Measurements from ENCODE around the gene ZNF23. TPM values are rescaled to one million over a fixed set of nuclear protein-coding genes. Genes with fewer than 3 reads are reported as not detected.

Gene ZNF23
- total RNA-seq, 2 experiments from 2014 or later: 10.4 to 11.1 TPM

DNA sequence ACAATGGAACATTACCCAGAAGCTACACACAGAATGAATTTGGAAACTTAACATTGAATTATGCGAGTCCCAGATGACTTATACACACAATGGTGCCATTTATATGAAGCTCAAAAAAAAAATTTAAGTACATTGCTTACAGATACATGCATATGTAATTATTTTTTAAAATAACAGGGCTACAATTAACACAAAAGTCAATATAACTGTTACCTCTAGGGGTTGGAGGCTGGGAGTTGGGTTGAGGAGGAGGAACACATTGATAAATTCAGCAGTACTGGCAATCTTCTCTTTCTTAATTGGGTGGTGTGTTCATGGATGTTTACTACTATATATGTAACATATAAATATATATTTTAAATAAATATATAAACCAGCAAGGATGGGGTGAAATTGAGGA lies 1.1 kb downstream of the ZNF23 start:
- intact Hi-C loops (cut with micrococcal nuclease): no loop called here
- Mint-ChIP-seq H3K27me3 (no peaks in the 10 kb centered on the region), H3K4me1 (ENCODE audit: low read depth) (peaks cover 22% of the 10 kb centered on the region), H3K4me3 (peak overlapping the region; percentile 80), H3K9me3 (no peaks in the 10 kb centered on the region), H3K27ac (peak overlapping the region; percentile 94), H3K36me3 (ENCODE audit: low read depth) (peaks cover 14% of the 10 kb centered on the region)
- ChIA-PET CTCF (interaction anchor here (0.8 to 5.1 kb wide), 3 partner anchors 18 to 38 kb away, joined by 3 to 23 read pairs (median 3); no protein-coding TSS in a partner anchor), POLR2A (no interaction called here)
- ATAC-seq (no peak), DNase-seq (no peak)
- TF ChIP-seq, protein P1, sequence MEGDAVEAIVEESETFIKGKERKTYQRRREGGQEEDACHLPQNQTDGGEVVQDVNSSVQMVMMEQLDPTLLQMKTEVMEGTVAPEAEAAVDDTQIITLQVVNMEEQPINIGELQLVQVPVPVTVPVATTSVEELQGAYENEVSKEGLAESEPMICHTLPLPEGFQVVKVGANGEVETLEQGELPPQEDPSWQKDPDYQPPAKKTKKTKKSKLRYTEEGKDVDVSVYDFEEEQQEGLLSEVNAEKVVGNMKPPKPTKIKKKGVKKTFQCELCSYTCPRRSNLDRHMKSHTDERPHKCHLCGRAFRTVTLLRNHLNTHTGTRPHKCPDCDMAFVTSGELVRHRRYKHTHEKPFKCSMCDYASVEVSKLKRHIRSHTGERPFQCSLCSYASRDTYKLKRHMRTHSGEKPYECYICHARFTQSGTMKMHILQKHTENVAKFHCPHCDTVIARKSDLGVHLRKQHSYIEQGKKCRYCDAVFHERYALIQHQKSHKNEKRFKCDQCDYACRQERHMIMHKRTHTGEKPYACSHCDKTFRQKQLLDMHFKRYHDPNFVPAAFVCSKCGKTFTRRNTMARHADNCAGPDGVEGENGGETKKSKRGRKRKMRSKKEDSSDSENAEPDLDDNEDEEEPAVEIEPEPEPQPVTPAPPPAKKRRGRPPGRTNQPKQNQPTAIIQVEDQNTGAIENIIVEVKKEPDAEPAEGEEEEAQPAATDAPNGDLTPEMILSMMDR (IDR thresholded peaks at IDR 0.05): no peak

DNA sequence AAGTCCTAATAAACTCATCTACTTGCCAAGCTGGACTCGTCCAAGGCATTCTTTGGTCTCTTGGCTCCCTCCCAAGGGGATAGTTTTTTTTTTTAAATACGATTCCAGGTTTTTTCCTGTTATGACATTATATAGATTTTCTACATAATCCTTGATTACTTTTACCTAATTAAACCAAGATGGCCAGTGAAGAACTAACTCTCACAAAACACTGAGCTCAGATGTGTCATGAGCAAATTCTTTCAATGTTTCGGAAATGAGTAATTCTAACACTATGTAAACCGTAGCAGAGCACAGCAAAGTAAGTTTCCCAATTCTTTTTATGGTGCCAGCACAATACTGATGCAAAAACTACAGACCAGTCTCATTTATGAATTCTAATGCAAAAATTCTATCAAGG lies 1.8 kb downstream of the ZNF23 start:
- Mint-ChIP-seq H3K9me3 (no peaks in the 10 kb centered on the region), H3K27me3 (no peaks in the 10 kb centered on the region), H3K27ac (no peak overlapping the region), H3K4me1 (ENCODE audit: low read depth) (peaks cover 22% of the 10 kb centered on the region), H3K36me3 (ENCODE audit: low read depth) (peaks cover 16% of the 10 kb centered on the region), H3K4me3 (peak overlapping the region; percentile 80)
- CTCF ChIA-PET: interaction anchor here (0.8 to 5.1 kb wide), 3 partner anchors 19 to 39 kb away, joined by 3 to 23 read pairs (median 3); no protein-coding TSS in a partner anchor
- POLR2A ChIA-PET: no interaction called here
- TF ChIP-seq, protein P1 (IDR thresholded peaks at IDR 0.05): no peak
- ATAC-seq: no peak
- DNase-seq: no peak
- intact Hi-C loops (cut with micrococcal nuclease): no loop called here

DNA sequence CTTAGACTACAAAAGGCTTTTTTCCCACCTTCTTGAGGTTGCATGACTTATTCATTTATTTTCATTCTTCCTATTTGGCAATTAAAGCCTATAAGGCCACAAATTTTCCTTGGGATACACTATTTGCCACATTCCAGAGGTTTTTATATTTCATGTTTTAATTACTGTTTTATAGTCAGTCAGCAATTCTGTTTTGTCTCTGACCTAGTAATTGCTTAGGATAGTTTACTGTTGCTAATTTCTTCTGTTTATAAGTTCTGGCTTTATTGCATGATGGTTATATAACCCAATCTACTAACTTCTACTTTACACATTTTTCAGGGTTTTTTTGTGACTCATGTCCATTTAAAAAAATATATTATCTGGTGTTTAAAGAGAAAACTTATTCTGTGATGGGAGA lies 2.5 kb downstream of the ZNF23 start:
- Mint-ChIP-seq H3K27me3 (no peaks in the 10 kb centered on the region), H3K4me3 (no peak overlapping the region), H3K27ac (no peak overlapping the region), H3K36me3 (ENCODE audit: low read depth) (peaks cover 24% of the 10 kb centered on the region), H3K4me1 (ENCODE audit: low read depth) (peaks cover 22% of the 10 kb centered on the region), H3K9me3 (no peaks in the 10 kb centered on the region)
- no peak for ATAC-seq
- no peak for DNase-seq
- ChIA-PET POLR2A (no interaction called here), CTCF (interaction anchor here (1.5 to 5.1 kb wide), 2 partner anchors 20 to 40 kb away, joined by 3 to 23 read pairs; no protein-coding TSS in a partner anchor)
- TF ChIP-seq, protein P1 (IDR thresholded peaks at IDR 0.05): no peak
- intact Hi-C loops (cut with micrococcal nuclease): no loop called here

DNA sequence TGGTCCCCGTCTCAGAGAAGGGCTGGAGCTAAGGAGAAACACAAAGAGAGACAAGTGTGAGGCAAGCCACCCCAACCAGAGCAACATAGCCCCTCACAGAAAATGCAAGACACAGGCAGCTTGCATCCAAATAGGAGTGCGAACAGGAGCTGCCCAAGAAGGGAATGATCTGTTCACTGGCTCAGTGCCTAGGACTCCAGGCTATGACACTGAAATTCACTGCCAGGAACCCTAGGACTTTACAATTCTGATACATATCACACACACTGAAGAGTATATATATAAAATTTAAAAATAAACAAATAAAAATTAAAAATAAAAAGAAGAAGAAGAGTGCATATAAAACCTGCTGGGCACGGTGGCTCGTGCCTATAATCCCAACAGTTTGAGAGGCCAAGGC lies 5.2 kb downstream of the ZNF23 start:
- Mint-ChIP-seq H3K4me3 (no peak overlapping the region), H3K36me3 (ENCODE audit: low read depth) (peaks cover 45% of the 10 kb centered on the region), H3K27ac (no peak overlapping the region), H3K27me3 (no peaks in the 10 kb centered on the region), H3K9me3 (peaks cover 7% of the 10 kb centered on the region), H3K4me1 (ENCODE audit: low read depth) (peaks cover 13% of the 10 kb centered on the region)
- TF ChIP-seq, protein P1 (IDR thresholded peaks at IDR 0.05): no peak
- POLR2A ChIA-PET: interaction anchor here (1.1 kb wide), 1 partner anchor 43 kb away, joined by 4 read pairs; no protein-coding TSS in a partner anchor
- intact Hi-C loops (cut with micrococcal nuclease): no loop called here
- no peak for ATAC-seq
- CTCF ChIA-PET: interaction anchor here (1.3 kb wide), 1 partner anchor 44 kb away, joined by 6 read pairs; no protein-coding TSS in a partner anchor
- no peak for DNase-seq

DNA sequence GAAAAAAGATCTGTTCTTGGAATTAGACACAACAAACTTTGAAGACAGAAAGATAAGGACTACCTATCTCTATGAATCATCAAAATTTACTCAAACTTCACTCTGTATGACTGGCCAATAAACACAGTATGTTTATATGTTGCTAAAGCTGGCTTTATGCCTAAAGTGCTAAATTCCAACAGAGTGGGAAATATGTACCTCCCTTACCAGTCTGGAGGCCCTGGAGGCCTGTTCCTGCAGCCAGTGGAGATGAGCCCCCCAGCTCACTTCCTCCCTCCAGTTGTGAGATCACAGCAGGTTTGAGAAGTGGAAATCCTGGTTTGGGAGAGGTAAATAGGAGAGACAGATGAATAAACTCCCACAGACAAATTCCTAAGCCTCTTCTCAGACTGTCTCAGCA lies 9.0 kb downstream of the ZNF23 start:
- POLR2A ChIA-PET: no interaction called here
- CTCF ChIA-PET: interaction anchor here (1.1 to 1.5 kb wide), 3 partner anchors 13 to 158 kb away, joined by 3 to 4 read pairs (median 3); no protein-coding TSS in a partner anchor
- Mint-ChIP-seq H3K27me3 (no peaks in the 10 kb centered on the region), H3K36me3 (ENCODE audit: low read depth) (peaks cover 82% of the 10 kb centered on the region), H3K27ac (no peak overlapping the region), H3K4me1 (ENCODE audit: low read depth) (no peaks in the 10 kb centered on the region), H3K9me3 (peaks cover 35% of the 10 kb centered on the region), H3K4me3 (no peak overlapping the region)
- intact Hi-C loops (cut with micrococcal nuclease): no loop called here
- ATAC-seq (no peak), DNase-seq (no peak)
- TF ChIP-seq, protein P1 (IDR thresholded peaks at IDR 0.05): no peak

Measured in activated CD8-positive, alpha-beta T cell treated with anti-CD3 and anti-CD28 coated beads for 36 hours (primary cell).